ENCODE data around the gene ACTL8.

DNA sequence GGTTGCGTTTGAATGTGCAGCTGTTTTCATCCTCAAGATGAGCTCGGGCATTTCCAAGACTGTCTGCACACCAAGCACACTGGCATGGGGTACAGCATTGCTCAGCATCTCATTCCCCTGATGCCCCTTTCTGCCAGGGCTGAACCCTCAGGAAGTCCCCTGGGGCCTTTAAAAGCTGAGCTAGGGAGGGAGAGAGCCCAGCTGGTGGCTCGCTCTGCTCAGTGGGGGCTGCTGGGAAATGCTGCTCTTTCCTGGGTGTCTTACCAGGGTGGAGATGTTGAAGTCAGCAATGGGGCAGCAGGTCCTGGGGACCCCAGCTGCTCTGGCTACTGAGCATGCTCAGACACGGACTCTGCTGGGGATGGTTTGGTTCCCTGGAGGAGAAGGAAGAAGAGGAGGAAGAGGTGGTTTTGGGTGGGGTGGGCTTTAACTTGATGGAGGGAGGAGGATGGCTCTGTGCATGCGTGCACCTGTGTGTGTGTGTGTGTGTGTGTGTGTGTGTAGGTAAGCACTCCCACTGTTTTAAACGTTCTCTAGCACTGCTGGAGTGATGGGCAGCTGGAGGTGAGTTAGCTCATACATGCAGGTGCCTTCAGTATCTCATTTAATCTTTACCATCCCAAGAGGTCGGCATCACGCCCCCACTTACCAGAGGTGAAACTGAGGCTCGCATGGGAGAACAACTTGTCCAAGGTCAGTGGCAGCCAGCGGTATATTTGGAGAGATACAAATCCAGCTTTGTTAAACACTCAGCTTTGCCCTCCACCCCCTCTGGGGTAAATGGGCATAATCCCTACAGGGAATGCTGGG is 40.9 kb downstream of the ACTL8 start:
- TF ChIP-seq ZNF274 (IDR thresholded peaks at IDR 0.05; ENCODE audit: low read depth, low read length) (no peak), YY1 (IDR thresholded peaks at IDR 0.05; ENCODE audit: insufficient read depth, insufficient read length) (no peak)

All from NT2/D1 (cell line).